CD14-positive monocyte (primary cell): ENCODE data around the gene SERPINA3. TPM values are rescaled to one million over a fixed set of nuclear protein-coding genes. Genes with fewer than 3 reads are reported as not detected.

Experiments used
- DNase-seq, 3 donors: peaks; one replicate each; pipeline ENCODE4 v3.0.0-alpha.2; 2011 to 2022
- H2AFZ ChIP-seq: 2 replicates; pipeline ENCODE4 v1.6.0; 2012; ENCODE audit warnings: mild to moderate bottlenecking, low read depth, low read length, inconsistent platforms; ENCODE audit not compliant: insufficient read depth, poor library complexity, severe bottlenecking
- H3K27ac ChIP-seq, 2 donors: 1 replicate in 1 of 2; 2 replicates in 1 of 2; pipeline ENCODE4 v1.5.1; 2012 to 2013; ENCODE audit warnings: low read length in 2 of 2, control low read depth in 1 of 2, inconsistent platforms in 1 of 2, low read depth in 1 of 2, mild to moderate bottlenecking in 1 of 2
- H3K27me3 ChIP-seq, 2 donors: one replicate each; pipeline versions ENCODE4 v1.6.0 to v1.6.1; 2011 to 2013; ENCODE audit warnings: low read length in 2 of 2; ENCODE audit not compliant: control insufficient read depth in 2 of 2, insufficient read depth in 2 of 2
- H3K36me3 ChIP-seq, 2 donors: replicated peaks in 1 of 2; 1 replicate in 1 of 2; 2 replicates in 1 of 2; pipeline versions ENCODE4 v1.5.1 to v1.6.1; 2012 to 2013; ENCODE audit warnings: low read length in 2 of 2, control low read depth in 1 of 2, inconsistent platforms in 1 of 2, mild to moderate bottlenecking in 1 of 2; ENCODE audit not compliant: insufficient read depth in 2 of 2, control insufficient read depth in 1 of 2
- H3K4me1 ChIP-seq, 2 donors: 1 replicate in 1 of 2; 2 replicates in 1 of 2; pipeline versions ENCODE4 v1.5.1 to v1.6.1; 2012 to 2013; ENCODE audit warnings: low read length in 2 of 2, control low read depth in 1 of 2, inconsistent platforms in 1 of 2, mild to moderate bottlenecking in 1 of 2, moderate library complexity in 1 of 2; ENCODE audit not compliant: insufficient read depth in 2 of 2, control insufficient read depth in 1 of 2
- H3K4me2 ChIP-seq: replicated peaks from 2 replicates; pipeline ENCODE3; 2012; ENCODE audit warnings: low read length, moderate library complexity, mild to moderate bottlenecking; ENCODE audit not compliant: poor library complexity, severe bottlenecking; ENCODE audit errors: extremely low read depth
- H3K4me3 ChIP-seq, 3 experiments: fragments of 200-600 bp in 1 of 3; sonication (generic) in 1 of 3; replicated peaks in 1 of 3; 1 replicate in 2 of 3; 2 replicates in 1 of 3; pipeline ENCODE4 v1.5.1; 2011 to 2013; ENCODE audit warnings: low read length in 3 of 3, mild to moderate bottlenecking in 3 of 3, control low read depth in 2 of 3, low read depth in 2 of 3, inconsistent platforms in 1 of 3, moderate library complexity in 1 of 3
- H3K79me2 ChIP-seq: 2 replicates; pipeline ENCODE4 v1.6.0; 2012; ENCODE audit warnings: mild to moderate bottlenecking, control low read depth, inconsistent platforms, low read length, moderate library complexity; ENCODE audit not compliant: insufficient read depth
- H3K9ac ChIP-seq: 2 replicates; pipeline ENCODE4 v1.6.0; 2017; ENCODE audit warnings: low read length, mild to moderate bottlenecking; ENCODE audit not compliant: insufficient read depth, poor library complexity, severe bottlenecking
- H3K9me3 ChIP-seq, 2 donors: replicated peaks in 1 of 2; 1 replicate in 1 of 2; 2 replicates in 1 of 2; pipeline versions ENCODE4 v1.5.1 to v1.6.1; 2012 to 2013; ENCODE audit warnings: low read length in 2 of 2, control low read depth in 1 of 2; ENCODE audit not compliant: control insufficient read depth in 1 of 2, insufficient read depth in 1 of 2
- H4K20me1 ChIP-seq: 2 replicates; pipeline ENCODE4 v1.6.0; 2012; ENCODE audit warnings: mild to moderate bottlenecking, low read length, control low read depth, moderate library complexity; ENCODE audit not compliant: insufficient read depth
- H3K27ac Mint-ChIP-seq, 7 donors: one replicate each; pipeline ENCODE4 v1.8.0; 2020; ENCODE audit warnings: mild to moderate bottlenecking in 7 of 7, mixed read lengths in 7 of 7, moderate library complexity in 6 of 7, inconsistent platforms in 2 of 7
- H3K27me3 Mint-ChIP-seq, 3 donors: one replicate each; pipeline ENCODE4 v1.8.0; 2021 to 2022; ENCODE audit warnings: low read depth in 3 of 3, mild to moderate bottlenecking in 3 of 3, mixed read lengths in 3 of 3, moderate library complexity in 3 of 3, inconsistent platforms in 1 of 3
- H3K36me3 Mint-ChIP-seq, 2 donors: one replicate each; pipeline ENCODE4 v1.8.0; 2020; ENCODE audit warnings: mixed read lengths in 2 of 2, inconsistent platforms in 1 of 2, mild to moderate bottlenecking in 1 of 2
- H3K4me1 Mint-ChIP-seq: one replicate; pipeline ENCODE4 v1.8.0; 2020; ENCODE audit warnings: mild to moderate bottlenecking, mixed read lengths
- H3K4me3 Mint-ChIP-seq, 2 donors: one replicate each; pipeline ENCODE4 v1.8.0; 2020; ENCODE audit warnings: mild to moderate bottlenecking in 2 of 2, mixed read lengths in 2 of 2, moderate library complexity in 1 of 2
- H3K9me3 Mint-ChIP-seq, 7 donors: one replicate each; pipeline ENCODE4 v1.8.0; 2020 to 2022; ENCODE audit warnings: mixed read lengths in 7 of 7, mild to moderate bottlenecking in 6 of 7, moderate library complexity in 6 of 7, inconsistent platforms in 2 of 7
- CTCF ChIP-seq: fragments of 200-600 bp; IDR thresholded peaks from one replicate; pipeline ENCODE4 v1.8.0; 2022; ENCODE audit warnings: antibody characterized with exemption, mild to moderate bottlenecking
- WGBS: methylation state at CpG from one replicate; pipeline ENCODE4 v1.1.5; 2013; ENCODE audit warnings: missing lambda C conversion rate; ENCODE audit not compliant: insufficient coverage; 5-methylcytosine and 5-hydroxymethylcytosine counted together
- intact Hi-C, 2 donors: fragments of 100-400 bp; cut with micrococcal nuclease; formaldehyde crosslinking; loops; one replicate each; pipeline versions ENCODE4 v1.15.0 to v1.15.1; 2023
- polyA plus RNA-seq, 3 donors: library from polyadenylated mRNA; depleted of rRNA in 1 of 3; unstranded in 2 of 3; stranded (reverse) in 1 of 3; fragments of 300-500 nt in 2 of 3; fragments of >200 nt in 1 of 3; fragmentation: Illumina TruSeq in 2 of 3; gene quantifications; 1 replicate in 2 of 3; 2 replicates in 1 of 3; pipeline ENCODE4 v1.2.3, GENCODE V29; 2012 to 2021

Gene SERPINA3
- polyA plus RNA-seq, 3 donors = not detected

- no peak for DNase-seq
- TF ChIP-seq CTCF = no peak
- Histone ChIP-seq H3K79me2 (no peaks in the 10 kb centered on the region), H3K4me1 (no peaks in the 10 kb centered on the region), H3K4me3 (no peak overlapping the region), H3K27ac (no peak overlapping the region), H4K20me1 (no peaks in the 10 kb centered on the region), H3K27me3 (no peaks in the 10 kb centered on the region), H3K36me3 (no peaks in the 10 kb centered on the region), H2AFZ (no peak overlapping the region), H3K9ac (no peak overlapping the region), H3K4me2 (no peak overlapping the region), H3K9me3 (no peaks in the 10 kb centered on the region)
- no CpG with 5 or more reads among the region's 1 CpG for WGBS
- intact Hi-C loops = no loop called here
- H3K36me3 Mint-ChIP-seq = no peaks in the 10 kb centered on the region
- no peaks in the 10 kb centered on the region for H3K4me1 Mint-ChIP-seq
- no peak overlapping the region for H3K27ac Mint-ChIP-seq
- H3K4me3 Mint-ChIP-seq = no peak overlapping the region
- peaks cover 9 to 11% (median 9%) of the 10 kb centered on the region in 3 donors for H3K27me3 Mint-ChIP-seq
- H3K9me3 Mint-ChIP-seq = peaks cover 0 to 2% (median 0%) of the 10 kb centered on the region in 7 donors
These were observed 18.9 kb downstream of the SERPINA3 start for GRCh38 chr14:94631050-94631449.

DNA sequence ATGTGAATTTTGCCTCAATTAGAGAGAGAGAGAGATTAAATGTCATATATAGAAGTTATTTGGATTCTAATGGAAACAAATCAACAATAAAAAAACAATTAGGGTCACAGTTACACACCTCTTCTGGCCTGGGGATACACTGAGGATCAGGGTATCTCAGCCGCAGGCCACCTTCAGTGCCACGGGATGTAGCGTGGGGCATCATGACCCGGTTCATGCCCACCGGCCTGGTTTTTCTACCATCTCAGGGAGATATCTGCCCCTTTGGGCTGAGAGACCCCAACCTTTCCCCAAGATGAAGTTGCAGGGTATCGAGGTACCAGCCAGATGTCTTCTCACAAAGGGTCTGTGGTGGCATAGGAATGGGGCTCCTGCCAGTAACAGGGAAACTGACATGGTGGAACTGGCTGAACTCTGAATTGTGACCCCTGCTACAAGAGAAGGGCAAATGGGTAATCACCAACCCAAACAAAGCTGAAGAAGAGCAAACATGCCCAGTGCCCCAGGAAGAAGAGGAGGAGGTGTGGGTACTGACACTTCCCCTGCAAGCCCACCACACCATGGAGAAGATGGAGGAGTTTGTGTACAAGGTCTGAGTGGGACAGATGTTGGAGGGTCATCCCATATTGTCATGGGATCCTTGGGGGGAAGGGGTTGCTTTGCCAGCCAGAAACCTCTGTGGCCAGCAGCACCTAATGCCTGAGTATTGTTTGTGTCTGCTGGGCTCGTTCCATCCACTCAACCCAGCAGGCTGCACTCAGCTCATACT is 19.5 kb downstream of the SERPINA3 start:
- Histone ChIP-seq H3K9me3 (no peaks in the 10 kb centered on the region), H3K36me3 (no peaks in the 10 kb centered on the region), H3K27me3 (no peaks in the 10 kb centered on the region), H3K79me2 (no peaks in the 10 kb centered on the region), H3K9ac (no peak overlapping the region), H3K4me1 (no peaks in the 10 kb centered on the region), H3K4me3 (no peak overlapping the region), H3K4me2 (no peak overlapping the region), H2AFZ (no peak overlapping the region), H4K20me1 (no peaks in the 10 kb centered on the region), H3K27ac (no peak overlapping the region)
- Mint-ChIP-seq H3K27ac (no peak overlapping the region), H3K27me3 (peaks cover 9 to 11% (median 9%) of the 10 kb centered on the region in 3 donors), H3K4me3 (no peak overlapping the region), H3K4me1 (no peaks in the 10 kb centered on the region), H3K9me3 (peaks cover 0 to 2% (median 0%) of the 10 kb centered on the region in 7 donors), H3K36me3 (no peaks in the 10 kb centered on the region)
- TF ChIP-seq CTCF = no peak
- intact Hi-C loops = no loop called here
- 98% methylated on average over 6 of the region's 7 CpGs for whole genome bisulfite sequencing
- DNase-seq = no peak
